Transverse colon (tissue), 4 donors: ENCODE data around the gene ASTE1. TPM values are rescaled to one million over a fixed set of nuclear protein-coding genes. Genes with fewer than 3 reads are reported as not detected.

ENCODE experiments used
- DNase-seq: peaks from one replicate; pipeline ENCODE4 v3.0.0-alpha.2; 2019
- H3K27ac ChIP-seq, 4 donors: fragments of 200-600 bp; sonication (generic); 2 replicates each; pipeline ENCODE4 v1.5.1; 2016 to 2018; ENCODE audit warnings: inconsistent platforms in 4 of 4
- H3K27me3 ChIP-seq: fragments of 200-600 bp; sonication (generic); 2 replicates; pipeline ENCODE4 v1.5.1; 2017; ENCODE audit warnings: inconsistent platforms
- H3K36me3 ChIP-seq, 4 donors: fragments of 200-600 bp; sonication (generic); 2 replicates each; pipeline ENCODE4 v1.5.1; 2017 to 2019; ENCODE audit warnings: inconsistent platforms in 4 of 4
- H3K4me1 ChIP-seq, 4 donors: fragments of 200-600 bp; sonication (generic); 2 replicates each; pipeline ENCODE4 v1.5.1; 2017 to 2020; ENCODE audit warnings: inconsistent platforms in 4 of 4
- H3K4me3 ChIP-seq, 4 donors: fragments of 200-600 bp; sonication (generic); 1 replicate in 1 of 4; 2 replicates in 3 of 4; pipeline versions ENCODE4 v1.5.1 to v1.6.1; 2017 to 2019; ENCODE audit warnings: inconsistent platforms in 4 of 4
- H3K9me3 ChIP-seq, 2 donors: fragments of 200-600 bp; sonication (generic); 2 replicates each; pipeline ENCODE4 v1.5.1; 2017 to 2019; ENCODE audit warnings: inconsistent platforms in 2 of 2
- EP300 ChIP-seq: sonication (generic); formaldehyde crosslinking; IDR thresholded peaks from one replicate; pipeline ENCODE4 v1.6.1; 2017; ENCODE audit warnings: antibody characterized with exemption, low read depth
- POLR2A ChIP-seq: fragments of 450-650 bp; IDR thresholded peaks from one replicate; pipeline ENCODE4 v1.6.1; 2016; ENCODE audit warnings: antibody characterized with exemption, mild to moderate bottlenecking, moderate library complexity
- POLR2AphosphoS5 ChIP-seq, 3 donors: sonication (generic); formaldehyde crosslinking; IDR thresholded peaks; one replicate each; pipeline ENCODE4 v1.6.1; 2016; ENCODE audit warnings: antibody characterized with exemption in 3 of 3
- WGBS, 2 donors: methylation state at CpG; one replicate each; pipeline ENCODE4 v1.1.5; 2018; ENCODE audit warnings: low coverage in 1 of 2; 5-methylcytosine and 5-hydroxymethylcytosine counted together
- in situ Hi-C, 4 donors: fragments of 200-750 bp; cut with MboI; loops; one replicate each; pipeline versions ENCODE4 v1.15.0 to v1.15.1; 2017; ENCODE audit warnings: low sequenced_read_pairs in 3 of 4, low pct_ligation_motif_present in 1 of 4, low pct_unique_long_range_greater_than_20kb in 1 of 4
- intact Hi-C: fragments of 100-400 bp; cut with DNase I; formaldehyde crosslinking; loops from one replicate; pipeline ENCODE4 v1.15.1; 2023; ENCODE audit warnings: low total_unique reads
- total RNA-seq, 4 donors: library from RNA; depleted of rRNA; stranded (reverse); fragments of >200 nt; gene quantifications; one replicate each; pipeline ENCODE4 v1.1.0, GENCODE V29; 2016
- TF ChIP-seq, protein P1 (sequence below), 5 experiments: fragments of 200-600 bp in 3 of 5; fragments of 450-650 bp in 2 of 5; sonication (generic) in 3 of 5; IDR thresholded peaks; 1 replicate in 2 of 5; 2 replicates in 3 of 5; pipeline ENCODE4 v1.5.1; 2016 to 2017; ENCODE audit warnings: antibody characterized with exemption in 5 of 5, inconsistent platforms in 3 of 5, mild to moderate bottlenecking in 2 of 5, moderate library complexity in 1 of 5

Gene ASTE1
- total RNA-seq, 4 donors from 2014 or later = 3.0 to 16.4 (median 7.7) TPM

- no peak for DNase-seq
- Histone ChIP-seq H3K4me3 (no peak overlapping the region), H3K9me3 (no peaks in the 10 kb centered on the region), H3K27me3 (no peaks in the 10 kb centered on the region), H3K36me3 (peaks cover 0 to 19% (median 1%) of the 10 kb centered on the region in 4 donors), H3K4me1 (no peaks in the 10 kb centered on the region), H3K27ac (no peak overlapping the region)
- no peak for TF ChIP-seq EP300
- no peak for TF ChIP-seq POLR2AphosphoS5 (IDR thresholded peaks at IDR 0.05)
- no peak for TF ChIP-seq POLR2A
- in situ Hi-C loops = loop anchor here in 2 of 4 donors (25.0 kb wide), 1 partner anchor 245 kb away; no protein-coding TSS in a partner anchor
- intact Hi-C loops = no loop called here
- WGBS, 2 donors = 98 to 100% methylated on average over 2 of the region's 2 CpGs
Measured at GRCh38 chr3:131007782-131008181, 18.8 kb downstream of the ASTE1 start.

DNA sequence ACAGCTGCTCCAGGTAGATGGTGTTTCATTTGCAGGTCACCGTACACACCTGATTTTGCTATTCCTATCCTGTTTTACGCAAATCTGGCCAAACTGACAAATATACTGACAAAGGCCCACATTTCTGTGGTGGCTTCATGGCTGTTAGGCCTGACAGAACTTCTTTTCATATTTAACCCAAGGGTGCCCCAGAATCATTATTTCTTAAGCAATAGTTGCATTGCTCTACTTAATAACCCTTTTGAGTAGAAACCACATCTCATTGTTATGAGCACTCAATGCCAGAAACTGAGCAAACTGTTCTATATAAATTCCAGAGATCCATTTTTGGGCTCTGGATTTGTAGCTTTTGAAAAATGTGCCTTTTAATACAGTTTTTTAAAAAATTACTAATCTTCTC is 19.4 kb downstream of the ASTE1 start:
- no peak for TF ChIP-seq EP300
- no peak for TF ChIP-seq POLR2A
- TF ChIP-seq, protein P1, sequence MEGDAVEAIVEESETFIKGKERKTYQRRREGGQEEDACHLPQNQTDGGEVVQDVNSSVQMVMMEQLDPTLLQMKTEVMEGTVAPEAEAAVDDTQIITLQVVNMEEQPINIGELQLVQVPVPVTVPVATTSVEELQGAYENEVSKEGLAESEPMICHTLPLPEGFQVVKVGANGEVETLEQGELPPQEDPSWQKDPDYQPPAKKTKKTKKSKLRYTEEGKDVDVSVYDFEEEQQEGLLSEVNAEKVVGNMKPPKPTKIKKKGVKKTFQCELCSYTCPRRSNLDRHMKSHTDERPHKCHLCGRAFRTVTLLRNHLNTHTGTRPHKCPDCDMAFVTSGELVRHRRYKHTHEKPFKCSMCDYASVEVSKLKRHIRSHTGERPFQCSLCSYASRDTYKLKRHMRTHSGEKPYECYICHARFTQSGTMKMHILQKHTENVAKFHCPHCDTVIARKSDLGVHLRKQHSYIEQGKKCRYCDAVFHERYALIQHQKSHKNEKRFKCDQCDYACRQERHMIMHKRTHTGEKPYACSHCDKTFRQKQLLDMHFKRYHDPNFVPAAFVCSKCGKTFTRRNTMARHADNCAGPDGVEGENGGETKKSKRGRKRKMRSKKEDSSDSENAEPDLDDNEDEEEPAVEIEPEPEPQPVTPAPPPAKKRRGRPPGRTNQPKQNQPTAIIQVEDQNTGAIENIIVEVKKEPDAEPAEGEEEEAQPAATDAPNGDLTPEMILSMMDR (IDR thresholded peaks at IDR 0.05) = no peak
- TF ChIP-seq POLR2AphosphoS5 (IDR thresholded peaks at IDR 0.05) = no peak
- 100% methylated on average over 2 of the region's 2 CpGs; no CpG with 5 or more reads in 1 of the 2 donors for WGBS, 2 donors
- no peaks in the 10 kb centered on the region for H3K27me3 ChIP-seq
- H3K27ac ChIP-seq = no peak overlapping the region
- no peak for DNase-seq
- intact Hi-C loops (no loop called here), in situ Hi-C loops (loop anchor here in 2 of 4 donors (25.0 kb wide), 1 partner anchor 245 kb away; no protein-coding TSS in a partner anchor)
- no peaks in the 10 kb centered on the region for H3K4me1 ChIP-seq
- no peak overlapping the region for H3K4me3 ChIP-seq
- no peaks in the 10 kb centered on the region for H3K9me3 ChIP-seq
- H3K36me3 ChIP-seq = peaks cover 0 to 14% (median 1%) of the 10 kb centered on the region in 4 donors

GRCh38 chr3:131004603-131005002 is 22.0 kb downstream of the ASTE1 start:
- DNase-seq = no peak
- Histone ChIP-seq H3K4me3 (no peak overlapping the region), H3K4me1 (no peaks in the 10 kb centered on the region), H3K27ac (no peak overlapping the region), H3K9me3 (no peaks in the 10 kb centered on the region), H3K27me3 (no peaks in the 10 kb centered on the region), H3K36me3 (peaks cover 0 to 17% (median 8%) of the 10 kb centered on the region in 4 donors)
- WGBS, 2 donors = 98 to 100% methylated on average over 1 of the region's 1 CpG
- in situ Hi-C loops (loop anchor here in 2 of 4 donors (25.0 kb wide), 1 partner anchor 242 kb away; no protein-coding TSS in a partner anchor), intact Hi-C loops (no loop called here)
- TF ChIP-seq EP300 = no peak
- TF ChIP-seq, protein P1 (IDR thresholded peaks at IDR 0.05) = no peak
- TF ChIP-seq POLR2A = no peak
- no peak for TF ChIP-seq POLR2AphosphoS5 (IDR thresholded peaks at IDR 0.05)

- Histone ChIP-seq H3K36me3 (peaks cover 0 to 29% (median 12%) of the 10 kb centered on the region in 4 donors), H3K27me3 (no peaks in the 10 kb centered on the region), H3K4me3 (no peak overlapping the region), H3K27ac (no peak overlapping the region), H3K9me3 (no peaks in the 10 kb centered on the region), H3K4me1 (no peaks in the 10 kb centered on the region)
- DNase-seq = no peak
- in situ Hi-C loops (loop anchor here in 2 of 4 donors (25.0 kb wide), 1 partner anchor 239 kb away; no protein-coding TSS in a partner anchor), intact Hi-C loops (no loop called here)
- WGBS, 2 donors = 82 to 94% methylated on average over 1 of the region's 1 CpG
- TF ChIP-seq, protein P1 (IDR thresholded peaks at IDR 0.05) = no peak
- no peak for TF ChIP-seq POLR2A
- TF ChIP-seq POLR2AphosphoS5 (IDR thresholded peaks at IDR 0.05) = no peak
- TF ChIP-seq EP300 = no peak
Measured at GRCh38 chr3:131001071-131001470, 25.6 kb downstream of the ASTE1 start.
